ENCODE results near the gene GTF3C4. TPM values are rescaled to one million over a fixed set of nuclear protein-coding genes. Genes with fewer than 3 reads are reported as not detected.
A peak's percentile ranks its signal among the peaks of the same experiment; 100 is the strongest.

Gene GTF3C4
- total RNA-seq, 1 experiment from 2014 or later = 42.5 TPM

- no peaks in the 10 kb centered on the region for H3K79me1 ChIP-seq (ENCODE audit: insufficient read depth, low read depth, low read length, poor library complexity, severe bottlenecking)
- H3K4me2 ChIP-seq (ENCODE audit: insufficient read depth, insufficient read length, low read length) = no peak overlapping the region
- no peak overlapping the region for H2AK5ac ChIP-seq (ENCODE audit: insufficient read length, low read length)
- no peak overlapping the region for H2BK12ac ChIP-seq (ENCODE audit: insufficient read length, low read depth, low read length)
- H3K14ac ChIP-seq (ENCODE audit: insufficient read depth, low read length) = no peak overlapping the region
- no peaks in the 10 kb centered on the region for H3K23me2 ChIP-seq (ENCODE audit: insufficient read length, low read depth, low read length, poor library complexity, severe bottlenecking)
- DNase-seq = no peak
- peak overlapping the region in 1 of 3 experiments; percentile 12; a peak in 2 of 7 replicates for H3K27ac Mint-ChIP-seq
- H3K9me3 ChIP-seq (ENCODE audit: control insufficient read depth, low read depth, low read length) = no peaks in the 10 kb centered on the region
- no peaks in the 10 kb centered on the region for H3K9me3 Mint-ChIP-seq
- H2BK5ac ChIP-seq (ENCODE audit: insufficient read length, low read length) = no peak overlapping the region
- H4K8ac ChIP-seq (replicated peaks; ENCODE audit: insufficient read length, low read depth, low read length) = no peak overlapping the region
- H2BK20ac ChIP-seq (ENCODE audit: low read depth, low read length, poor library complexity, severe bottlenecking) = no peak overlapping the region
- no peaks in the 10 kb centered on the region for H4K20me1 ChIP-seq (ENCODE audit: control insufficient read depth, insufficient read depth, insufficient read length)
- no peak overlapping the region for H3K18ac ChIP-seq (ENCODE audit: insufficient read length, low read depth, low read length)
- H3T11ph ChIP-seq (ENCODE audit: low read length) = no peak overlapping the region
- no peak overlapping the region for H2BK15ac ChIP-seq (ENCODE audit: low read depth, low read length)
- peaks cover 2% of the 10 kb centered on the region; the same call in 1 of the 2 replicates for H3K79me2 ChIP-seq (ENCODE audit: insufficient read depth, low read length)
- no peak overlapping the region for H3K23ac ChIP-seq (ENCODE audit: insufficient read length, low read depth, low read length)
- H3K27me3 Mint-ChIP-seq (ENCODE audit: low read depth) = no peaks in the 10 kb centered on the region
- H3K4me1 Mint-ChIP-seq = no peaks in the 10 kb centered on the region
- no CpG with 5 or more reads among the region's 12 CpGs for WGBS (ENCODE audit: extremely low coverage, insufficient read length, low lambda C conversion rate)
- peaks cover 9 to 44% (median 11%) of the 10 kb centered on the region in 3 experiments; a peak in 6 of 7 replicates for H3K36me3 Mint-ChIP-seq (ENCODE audit: insufficient read depth in 1 of 3, low read depth in 3 of 3)
- H3K56ac ChIP-seq (ENCODE audit: insufficient read length, low read depth, low read length) = no peak overlapping the region
- H3K9ac ChIP-seq (ENCODE audit: extremely low read depth, insufficient read length, low read length) = no peak overlapping the region
- H3K4me3 Mint-ChIP-seq = no peak overlapping the region
- no peak overlapping the region for H3K4ac ChIP-seq (ENCODE audit: low read depth, low read length)
- H4K5ac ChIP-seq (ENCODE audit: insufficient read length, low read depth, low read length) = no peak overlapping the region
- no peak overlapping the region for H2BK120ac ChIP-seq (ENCODE audit: low read depth, low read length, poor library complexity, severe bottlenecking)
- H4K91ac ChIP-seq (ENCODE audit: insufficient read length, low read depth, low read length) = no peak overlapping the region
- H3K4me1 ChIP-seq (ENCODE audit: insufficient read depth, low read length) = no peaks in the 10 kb centered on the region
- no peak overlapping the region for H3K27ac ChIP-seq (ENCODE audit: insufficient read length, low read depth, low read length)
- TF ChIP-seq CTCF (conservative IDR thresholded peaks at IDR 0.05) = no peak
- H3K27me3 ChIP-seq (ENCODE audit: insufficient read depth, low read length) = no peaks in the 10 kb centered on the region
- no peak overlapping the region for H2AFZ ChIP-seq (ENCODE audit: low read length)
Observed at GRCh38 chr9:132637351-132637750, 32.9 kb upstream of the GTF3C4 start.

Data from H9 (cell line).